Omental fat pad (tissue), 4 donors: ENCODE measurements around the gene ZNF33B. TPM values are rescaled to one million over a fixed set of nuclear protein-coding genes. Genes with fewer than 3 reads are reported as not detected.

Experiments
- ATAC-seq: fragments of 150-250 bp; one replicate; pipeline ENCODE4 v1.9.1; 2016; ENCODE audit warnings: mild to moderate bottlenecking, moderate library complexity; ENCODE audit not compliant: low FRiP score
- DNase-seq: peaks from one replicate; pipeline ENCODE4 v3.0.0-alpha.2; 2019; ENCODE audit warnings: low spot score
- CTCF ChIP-seq, 3 donors: fragments of 450-650 bp; IDR thresholded peaks; one replicate each; pipeline ENCODE4 v1.5.1; 2016 to 2017; ENCODE audit warnings: antibody characterized with exemption in 3 of 3, mild to moderate bottlenecking in 3 of 3, moderate library complexity in 2 of 3
- total RNA-seq, 4 donors: library from RNA; depleted of rRNA; stranded (reverse); fragments of >200 nt; gene quantifications; one replicate each; pipeline ENCODE4 v1.1.0, GENCODE V29; 2016

The ZNF33B gene
- total RNA-seq, 4 donors from 2014 or later: 8.5 to 32.0 (median 12.8) TPM

GRCh38 chr10:42648512-42648911 lies 10.1 kb upstream of the ZNF33B start:
- no peak for TF ChIP-seq CTCF (IDR thresholded peaks at IDR 0.05)
- DNase-seq: no peak
- ATAC-seq: no peak

- TF ChIP-seq CTCF (IDR thresholded peaks at IDR 0.05): no peak
- ATAC-seq: no peak
- DNase-seq: no peak
Observed at GRCh38 chr10:42646687-42647640, 8.6 kb upstream of the ZNF33B start.

GRCh38 chr10:42646214-42646613 lies 7.8 kb upstream of the ZNF33B start:
- ATAC-seq (no peak), DNase-seq (no peak)
- no peak for TF ChIP-seq CTCF (IDR thresholded peaks at IDR 0.05)

GRCh38 chr10:42645516-42645915 lies 7.1 kb upstream of the ZNF33B start:
- no peak for DNase-seq
- no peak for ATAC-seq
- TF ChIP-seq CTCF (IDR thresholded peaks at IDR 0.05): no peak

- no peak for TF ChIP-seq CTCF (IDR thresholded peaks at IDR 0.05)
- DNase-seq (no peak), ATAC-seq (no peak)
Observed at GRCh38 chr10:42645103-42645502, 6.7 kb upstream of the ZNF33B start.

- no peak for ATAC-seq
- no peak for DNase-seq
- no peak for TF ChIP-seq CTCF (IDR thresholded peaks at IDR 0.05)
Observed at GRCh38 chr10:42640610-42641229, 2.4 kb upstream of the ZNF33B start.
